Adrenal gland (tissue), 5 donors: ENCODE measurements around the gene LAMA2.

ENCODE experiments used
- POLR2A ChIP-seq, 2 donors: fragments of 450-650 bp; IDR thresholded peaks; one replicate each; pipeline ENCODE4 v1.6.1; 2017; ENCODE audit warnings: antibody characterized with exemption in 2 of 2, mild to moderate bottlenecking in 2 of 2, moderate library complexity in 1 of 2
- TF ChIP-seq, protein P1 (sequence below), 6 experiments: fragments of 450-650 bp in 4 of 6; fragments of 200-600 bp in 2 of 6; sonication (generic) in 1 of 6; IDR thresholded peaks; 1 replicate in 5 of 6; 2 replicates in 1 of 6; pipeline versions ENCODE4 v1.5.1 to v1.8.0; 2016 to 2021; ENCODE audit warnings: antibody characterized with exemption in 6 of 6, mild to moderate bottlenecking in 2 of 6, moderate library complexity in 1 of 6
- donor health status: DM: no; HTN: no; CAD: no.

DNA sequence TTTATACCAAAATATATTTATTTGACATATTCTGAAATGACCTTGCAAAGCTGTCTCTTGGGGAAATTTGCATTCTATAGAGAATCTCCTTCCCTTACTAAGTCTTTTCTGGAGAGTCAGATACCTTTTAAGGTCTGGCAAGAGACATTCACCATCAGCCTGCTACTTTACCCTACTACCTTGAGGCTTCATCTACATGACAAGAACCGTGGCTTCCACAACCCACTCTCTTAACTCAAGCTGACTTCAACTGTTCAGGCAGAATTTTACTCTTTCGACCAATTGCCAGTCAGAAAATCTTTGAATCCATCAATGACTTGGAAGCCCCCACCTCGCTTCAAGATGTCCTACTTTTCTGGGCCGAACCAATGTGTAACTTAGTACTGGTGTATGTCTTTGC is 314.2 kb downstream of the LAMA2 start:
- no peak for TF ChIP-seq POLR2A (IDR thresholded peaks at IDR 0.05)
- TF ChIP-seq, protein P1, sequence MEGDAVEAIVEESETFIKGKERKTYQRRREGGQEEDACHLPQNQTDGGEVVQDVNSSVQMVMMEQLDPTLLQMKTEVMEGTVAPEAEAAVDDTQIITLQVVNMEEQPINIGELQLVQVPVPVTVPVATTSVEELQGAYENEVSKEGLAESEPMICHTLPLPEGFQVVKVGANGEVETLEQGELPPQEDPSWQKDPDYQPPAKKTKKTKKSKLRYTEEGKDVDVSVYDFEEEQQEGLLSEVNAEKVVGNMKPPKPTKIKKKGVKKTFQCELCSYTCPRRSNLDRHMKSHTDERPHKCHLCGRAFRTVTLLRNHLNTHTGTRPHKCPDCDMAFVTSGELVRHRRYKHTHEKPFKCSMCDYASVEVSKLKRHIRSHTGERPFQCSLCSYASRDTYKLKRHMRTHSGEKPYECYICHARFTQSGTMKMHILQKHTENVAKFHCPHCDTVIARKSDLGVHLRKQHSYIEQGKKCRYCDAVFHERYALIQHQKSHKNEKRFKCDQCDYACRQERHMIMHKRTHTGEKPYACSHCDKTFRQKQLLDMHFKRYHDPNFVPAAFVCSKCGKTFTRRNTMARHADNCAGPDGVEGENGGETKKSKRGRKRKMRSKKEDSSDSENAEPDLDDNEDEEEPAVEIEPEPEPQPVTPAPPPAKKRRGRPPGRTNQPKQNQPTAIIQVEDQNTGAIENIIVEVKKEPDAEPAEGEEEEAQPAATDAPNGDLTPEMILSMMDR (IDR thresholded peaks at IDR 0.05): no peak
